Right lobe of liver (tissue), 4 donors: ENCODE data around the gene PFDN2.
A peak's percentile ranks its signal among the peaks of the same experiment; 100 is the strongest.

Source experiments
- POLR2A ChIP-seq: fragments of 450-650 bp; IDR thresholded peaks from one replicate; pipeline ENCODE4 v1.6.1; 2017; ENCODE audit warnings: antibody characterized with exemption, mild to moderate bottlenecking
- TF ChIP-seq, protein P1 (sequence below), 4 donors: fragments of 200-600 bp in 3 of 4; fragments of 450-650 bp in 1 of 4; IDR thresholded peaks; one replicate each; pipeline versions ENCODE4 v1.5.1 to v1.8.0; 2016 to 2022; ENCODE audit warnings: antibody characterized with exemption in 4 of 4, mild to moderate bottlenecking in 2 of 4
- donor health status: DM: no; HTN: no; CAD: no.
- donor health status: DM: no; HTN: no; CAD: no.
- donor health status: DM: no; HTN: yes; CAD: no.

DNA sequence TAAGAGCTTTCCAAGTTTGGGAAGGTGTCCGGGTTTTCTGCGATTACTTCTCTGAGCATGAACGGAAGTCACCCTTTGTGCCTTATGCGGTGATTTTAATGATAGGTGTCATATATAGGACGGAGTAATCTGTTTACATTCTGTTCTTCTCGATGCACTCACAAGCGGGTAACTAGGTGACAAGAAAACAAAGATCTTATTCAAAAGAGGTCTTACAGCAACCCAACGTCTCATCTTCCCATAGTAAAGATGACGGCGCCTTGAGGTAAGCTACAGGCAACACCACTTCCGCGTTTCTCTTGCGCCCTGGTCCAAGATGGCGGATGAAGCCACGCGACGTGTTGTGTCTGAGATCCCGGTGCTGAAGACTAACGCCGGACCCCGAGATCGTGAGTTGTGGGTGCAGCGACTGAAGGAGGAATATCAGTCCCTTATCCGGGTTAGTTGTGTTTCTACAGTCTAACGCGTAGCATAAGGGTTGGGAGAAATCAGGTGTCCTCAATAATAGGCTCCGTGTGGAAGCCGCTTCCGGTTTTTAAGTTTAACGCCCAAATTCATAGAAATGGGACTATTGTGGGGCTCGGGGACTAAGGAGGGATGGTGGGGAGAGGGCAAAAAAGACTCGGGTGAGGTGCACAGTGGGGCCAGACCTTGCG is 36.0 kb upstream of the PFDN2 start, which contains the start of gene UFC1:
- TF ChIP-seq, protein P1, sequence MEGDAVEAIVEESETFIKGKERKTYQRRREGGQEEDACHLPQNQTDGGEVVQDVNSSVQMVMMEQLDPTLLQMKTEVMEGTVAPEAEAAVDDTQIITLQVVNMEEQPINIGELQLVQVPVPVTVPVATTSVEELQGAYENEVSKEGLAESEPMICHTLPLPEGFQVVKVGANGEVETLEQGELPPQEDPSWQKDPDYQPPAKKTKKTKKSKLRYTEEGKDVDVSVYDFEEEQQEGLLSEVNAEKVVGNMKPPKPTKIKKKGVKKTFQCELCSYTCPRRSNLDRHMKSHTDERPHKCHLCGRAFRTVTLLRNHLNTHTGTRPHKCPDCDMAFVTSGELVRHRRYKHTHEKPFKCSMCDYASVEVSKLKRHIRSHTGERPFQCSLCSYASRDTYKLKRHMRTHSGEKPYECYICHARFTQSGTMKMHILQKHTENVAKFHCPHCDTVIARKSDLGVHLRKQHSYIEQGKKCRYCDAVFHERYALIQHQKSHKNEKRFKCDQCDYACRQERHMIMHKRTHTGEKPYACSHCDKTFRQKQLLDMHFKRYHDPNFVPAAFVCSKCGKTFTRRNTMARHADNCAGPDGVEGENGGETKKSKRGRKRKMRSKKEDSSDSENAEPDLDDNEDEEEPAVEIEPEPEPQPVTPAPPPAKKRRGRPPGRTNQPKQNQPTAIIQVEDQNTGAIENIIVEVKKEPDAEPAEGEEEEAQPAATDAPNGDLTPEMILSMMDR (IDR thresholded peaks at IDR 0.05): no peak
- peak; percentile 61 for TF ChIP-seq POLR2A
